Sigmoid colon (tissue), 7 donors: ENCODE measurements around the gene KISS1R. TPM values are rescaled to one million over a fixed set of nuclear protein-coding genes. Genes with fewer than 3 reads are reported as not detected.
A peak's percentile ranks its signal among the peaks of the same experiment; 100 is the strongest.

Experiments
- DNase-seq: peaks from one replicate; pipeline ENCODE4 v3.0.0-alpha.2; 2019
- H3K27ac ChIP-seq, 4 donors: fragments of 200-600 bp; sonication (generic); one replicate each; pipeline ENCODE4 v1.5.1; 2016 to 2019; ENCODE audit warnings: mild to moderate bottlenecking in 1 of 4
- H3K27me3 ChIP-seq, 3 donors: fragments of 200-600 bp; sonication (generic); one replicate each; pipeline ENCODE4 v1.5.1; 2019; ENCODE audit warnings: mild to moderate bottlenecking in 1 of 3
- H3K36me3 ChIP-seq, 4 donors: fragments of 200-600 bp; sonication (generic); one replicate each; pipeline ENCODE4 v1.5.1; 2016 to 2019
- H3K4me1 ChIP-seq, 4 donors: fragments of 200-600 bp; sonication (generic); one replicate each; pipeline ENCODE4 v1.5.1; 2017 to 2019
- H3K4me3 ChIP-seq, 4 donors: fragments of 200-600 bp; sonication (generic); one replicate each; pipeline ENCODE4 v1.5.1; 2017 to 2019; ENCODE audit warnings: mild to moderate bottlenecking in 2 of 4, moderate library complexity in 1 of 4
- H3K9me3 ChIP-seq, 4 donors: fragments of 200-600 bp in 3 of 4; sonication (generic) in 3 of 4; one replicate each; pipeline versions ENCODE4 v1.5.1 to v1.6.1; 2013 to 2019
- CTCF ChIP-seq, 4 experiments: fragments of 450-650 bp in 3 of 4; fragments of 200-600 bp in 1 of 4; IDR thresholded peaks; one replicate each; pipeline ENCODE4 v1.5.1; 2016 to 2019; ENCODE audit warnings: antibody characterized with exemption in 4 of 4, mild to moderate bottlenecking in 3 of 4, moderate library complexity in 2 of 4
- EP300 ChIP-seq, 4 donors: sonication (generic); formaldehyde crosslinking; IDR thresholded peaks; one replicate each; pipeline ENCODE4 v1.6.1; 2017; ENCODE audit warnings: antibody characterized with exemption in 4 of 4
- POLR2A ChIP-seq, 2 donors: fragments of 450-650 bp; IDR thresholded peaks; one replicate each; pipeline ENCODE4 v1.6.1; 2016; ENCODE audit warnings: antibody characterized with exemption in 2 of 2, mild to moderate bottlenecking in 2 of 2, moderate library complexity in 2 of 2
- POLR2AphosphoS5 ChIP-seq, 4 donors: sonication (generic); formaldehyde crosslinking; IDR thresholded peaks; one replicate each; pipeline ENCODE4 v1.6.1; 2017; ENCODE audit warnings: antibody characterized with exemption in 4 of 4
- WGBS, 2 donors: extraction: QIAGEN DNeasy Blood & Tissue Kit; methylation state at CpG; one replicate each; pipeline ENCODE4 v1.1.7; 2013; 5-methylcytosine and 5-hydroxymethylcytosine counted together
- intact Hi-C: fragments of 100-400 bp; cut with DNase I; formaldehyde crosslinking; loops from one replicate; pipeline ENCODE4 v1.15.1; 2023
- polyA plus RNA-seq, 3 donors: library from polyadenylated mRNA; stranded (reverse); fragments of 200-250 nt; gene quantifications; one replicate each; pipeline ENCODE4 v1.2.3, GENCODE V29; 2013
- total RNA-seq, 4 donors: library from RNA; depleted of rRNA; stranded (reverse); fragments of >200 nt; gene quantifications; one replicate each; pipeline ENCODE4 v1.1.0, GENCODE V29; 2016
- donor health status: healthy with polysubstance abuse.
- donor health status: Bipolar disorder and iron deficiency.
- donor health status: healthy.

The KISS1R gene
- total and polyA plus RNA-seq, 7 donors: 0.13 TPM; not detected in 6

- DNase-seq: no peak
- Histone ChIP-seq H3K4me3 (no peak overlapping the region), H3K4me1 (peaks cover 0 to 48% (median 45%) of the 10 kb centered on the region in 4 donors), H3K27me3 (no peaks in the 10 kb centered on the region), H3K27ac (peak overlapping the region; percentile 72 to 89 (median 79)), H3K9me3 (no peaks in the 10 kb centered on the region), H3K36me3 (peaks cover 0 to 6% (median 0%) of the 10 kb centered on the region in 4 donors)
- intact Hi-C loops: no loop called here
- 85 to 91% methylated on average over 32 of the region's 32 CpGs for WGBS, 2 donors
- TF ChIP-seq POLR2AphosphoS5 (IDR thresholded peaks at IDR 0.05) (no peak), POLR2A (IDR thresholded peaks at IDR 0.05) (no peak), CTCF (IDR thresholded peaks at IDR 0.05) (no peak), EP300 (IDR thresholded peaks at IDR 0.05) (no peak)
These were observed 14.9 kb downstream of the KISS1R start for GRCh38 chr19:931860-932647.

GRCh38 chr19:932648-933552 lies 15.8 kb downstream of the KISS1R start:
- Histone ChIP-seq H3K27me3 (no peaks in the 10 kb centered on the region), H3K27ac (peak overlapping the region; percentile 72 to 89 (median 79)), H3K9me3 (no peaks in the 10 kb centered on the region), H3K4me1 (peaks cover 0 to 40% (median 37%) of the 10 kb centered on the region in 4 donors), H3K4me3 (peak overlapping the region in 2 of 4 donors; percentile 14 to 28), H3K36me3 (peaks cover 0 to 6% (median 0%) of the 10 kb centered on the region in 4 donors)
- TF ChIP-seq POLR2A (IDR thresholded peaks at IDR 0.05) (no peak), EP300 (IDR thresholded peaks at IDR 0.05) (peak in 1 of 4 donors; percentile 44), POLR2AphosphoS5 (IDR thresholded peaks at IDR 0.05) (peak; percentile 76 to 89 (median 85)), CTCF (IDR thresholded peaks at IDR 0.05) (no peak)
- peak; percentile 94 for DNase-seq
- 33 to 68% methylated on average over 54 of the region's 54 CpGs for WGBS, 2 donors
- intact Hi-C loops: no loop called here

DNA sequence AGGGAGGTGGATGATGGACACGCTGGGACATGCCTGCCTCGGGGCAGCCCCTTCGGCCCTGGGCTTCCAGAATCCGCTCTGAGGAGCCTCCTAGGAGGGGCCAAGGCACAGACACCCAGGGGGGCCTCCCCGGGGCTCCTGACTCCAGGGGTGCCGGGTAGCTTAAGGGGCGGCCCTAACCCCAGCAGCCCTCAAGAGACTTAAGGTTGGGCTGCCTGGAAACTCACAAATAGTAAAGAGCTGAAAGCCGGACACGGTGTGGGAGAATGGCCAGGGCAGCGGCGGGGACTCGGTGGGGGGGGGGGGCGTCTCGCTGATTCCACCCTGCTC lies 16.4 kb downstream of the KISS1R start:
- WGBS, 2 donors: 72 to 81% methylated on average over 14 of the region's 14 CpGs
- intact Hi-C loops: no loop called here
- Histone ChIP-seq H3K27ac (peak overlapping the region; percentile 72 to 89 (median 79)), H3K9me3 (no peaks in the 10 kb centered on the region), H3K36me3 (peaks cover 0 to 6% (median 0%) of the 10 kb centered on the region in 4 donors), H3K4me1 (peaks cover 0 to 38% (median 35%) of the 10 kb centered on the region in 4 donors), H3K4me3 (peak overlapping the region in 2 of 4 donors; percentile 14 to 28), H3K27me3 (no peaks in the 10 kb centered on the region)
- DNase-seq: no peak
- no peak for TF ChIP-seq POLR2AphosphoS5 (IDR thresholded peaks at IDR 0.05)
- no peak for TF ChIP-seq POLR2A (IDR thresholded peaks at IDR 0.05)
- TF ChIP-seq EP300 (IDR thresholded peaks at IDR 0.05): no peak
- no peak for TF ChIP-seq CTCF (IDR thresholded peaks at IDR 0.05)

DNA sequence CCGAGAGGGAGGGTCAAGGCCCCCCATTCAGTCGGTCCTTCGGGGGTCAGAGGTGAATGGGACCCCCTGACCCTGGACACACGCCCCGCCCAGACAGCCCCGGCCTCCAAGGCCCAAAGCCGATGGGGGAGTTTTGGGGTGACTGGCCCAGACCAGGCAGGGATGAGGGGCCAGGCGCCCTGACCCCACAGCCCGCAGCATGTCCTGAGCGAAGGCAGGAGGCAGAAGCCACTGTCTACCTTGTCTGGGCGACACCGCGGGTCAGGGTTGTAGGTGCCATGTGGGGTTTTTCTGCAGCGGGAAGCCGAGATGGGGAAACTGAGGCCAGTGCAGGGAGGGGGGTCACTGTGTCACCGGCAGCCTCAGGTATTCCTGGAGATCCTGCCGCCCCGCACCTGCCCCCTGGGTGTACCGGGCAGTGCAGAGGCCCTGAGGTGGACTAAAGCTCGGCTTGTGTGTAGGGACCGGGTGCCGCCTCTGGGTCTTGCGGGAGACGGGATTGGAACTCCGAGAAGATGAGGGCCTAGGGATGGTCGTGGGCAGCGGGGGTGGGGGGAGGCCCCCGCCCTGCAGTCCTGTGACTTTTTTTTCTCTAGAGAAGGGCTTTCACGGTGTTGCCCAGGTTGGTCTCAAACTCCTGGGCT lies 17.2 kb downstream of the KISS1R start:
- Histone ChIP-seq H3K27me3 (no peaks in the 10 kb centered on the region), H3K4me1 (peaks cover 0 to 38% (median 35%) of the 10 kb centered on the region in 4 donors), H3K4me3 (peak overlapping the region in 1 of 4 donors; percentile 8), H3K27ac (peak overlapping the region; percentile 72 to 89 (median 79)), H3K36me3 (peaks cover 0 to 6% (median 0%) of the 10 kb centered on the region in 4 donors), H3K9me3 (no peaks in the 10 kb centered on the region)
- intact Hi-C loops: no loop called here
- TF ChIP-seq POLR2A (IDR thresholded peaks at IDR 0.05) (no peak), POLR2AphosphoS5 (IDR thresholded peaks at IDR 0.05) (no peak), EP300 (IDR thresholded peaks at IDR 0.05) (no peak), CTCF (IDR thresholded peaks at IDR 0.05) (no peak)
- no peak for DNase-seq
- WGBS, 2 donors: 57 to 80% methylated on average over 29 of the region's 29 CpGs
